Omental fat pad (tissue), 4 donors: Measurements from ENCODE around the gene PARP11. TPM values are rescaled to one million over a fixed set of nuclear protein-coding genes. Genes with fewer than 3 reads are reported as not detected.

Source experiments
- ATAC-seq: fragments of 150-250 bp; one replicate; pipeline ENCODE4 v1.9.1; 2016; ENCODE audit warnings: mild to moderate bottlenecking, moderate library complexity; ENCODE audit not compliant: low FRiP score
- DNase-seq: peaks from one replicate; pipeline ENCODE4 v3.0.0-alpha.2; 2019; ENCODE audit warnings: low spot score
- total RNA-seq, 4 donors: library from RNA; depleted of rRNA; stranded (reverse); fragments of >200 nt; gene quantifications; one replicate each; pipeline ENCODE4 v1.1.0, GENCODE V29; 2016
- TF ChIP-seq, protein P1 (sequence below), 3 donors: fragments of 450-650 bp; IDR thresholded peaks; one replicate each; pipeline ENCODE4 v1.5.1; 2016 to 2017; ENCODE audit warnings: antibody characterized with exemption in 3 of 3, mild to moderate bottlenecking in 3 of 3, moderate library complexity in 2 of 3

The PARP11 gene
- total RNA-seq, 4 donors from 2014 or later, result 4.0 to 14.8 (median 5.7) TPM

GRCh38 chr12:3828888-3829287, 44.3 kb downstream of the PARP11 start:
- ATAC-seq, result no peak
- DNase-seq, result no peak
- TF ChIP-seq, protein P1, sequence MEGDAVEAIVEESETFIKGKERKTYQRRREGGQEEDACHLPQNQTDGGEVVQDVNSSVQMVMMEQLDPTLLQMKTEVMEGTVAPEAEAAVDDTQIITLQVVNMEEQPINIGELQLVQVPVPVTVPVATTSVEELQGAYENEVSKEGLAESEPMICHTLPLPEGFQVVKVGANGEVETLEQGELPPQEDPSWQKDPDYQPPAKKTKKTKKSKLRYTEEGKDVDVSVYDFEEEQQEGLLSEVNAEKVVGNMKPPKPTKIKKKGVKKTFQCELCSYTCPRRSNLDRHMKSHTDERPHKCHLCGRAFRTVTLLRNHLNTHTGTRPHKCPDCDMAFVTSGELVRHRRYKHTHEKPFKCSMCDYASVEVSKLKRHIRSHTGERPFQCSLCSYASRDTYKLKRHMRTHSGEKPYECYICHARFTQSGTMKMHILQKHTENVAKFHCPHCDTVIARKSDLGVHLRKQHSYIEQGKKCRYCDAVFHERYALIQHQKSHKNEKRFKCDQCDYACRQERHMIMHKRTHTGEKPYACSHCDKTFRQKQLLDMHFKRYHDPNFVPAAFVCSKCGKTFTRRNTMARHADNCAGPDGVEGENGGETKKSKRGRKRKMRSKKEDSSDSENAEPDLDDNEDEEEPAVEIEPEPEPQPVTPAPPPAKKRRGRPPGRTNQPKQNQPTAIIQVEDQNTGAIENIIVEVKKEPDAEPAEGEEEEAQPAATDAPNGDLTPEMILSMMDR (IDR thresholded peaks at IDR 0.05), result no peak

DNA sequence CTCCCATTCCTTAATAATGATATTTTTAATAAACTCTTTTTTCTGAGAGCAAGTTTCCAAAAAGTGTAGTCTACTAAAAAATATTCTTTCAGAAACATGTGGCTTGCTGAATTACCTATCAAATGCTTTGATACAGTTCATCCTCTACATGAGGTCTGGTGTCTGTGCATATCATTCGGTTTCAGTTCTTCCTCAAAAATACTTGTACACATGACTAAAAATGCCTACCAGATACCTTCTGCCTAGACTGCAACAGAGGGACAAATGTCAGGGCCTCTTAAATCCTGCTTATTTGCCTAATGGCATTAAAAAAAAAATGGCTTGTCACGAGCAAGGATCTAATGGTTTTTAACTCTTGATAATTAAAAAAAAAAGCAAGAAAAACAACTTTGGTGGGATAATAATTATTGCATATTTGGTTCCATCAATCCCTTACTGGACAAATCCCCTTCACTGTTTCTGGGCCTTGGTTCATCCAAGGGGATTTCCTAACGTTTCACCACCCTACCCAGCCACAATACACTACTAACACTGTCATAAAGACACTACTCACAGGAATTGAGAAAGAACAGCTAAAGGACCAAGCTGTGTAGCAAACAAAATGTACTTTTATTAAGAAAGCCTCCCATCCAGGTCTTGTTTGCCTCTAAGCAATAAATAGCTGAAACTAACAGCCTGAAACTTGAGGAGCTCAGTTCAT, 45.7 kb downstream of the PARP11 start:
- no peak for DNase-seq
- TF ChIP-seq, protein P1 (IDR thresholded peaks at IDR 0.05), result no peak
- no peak for ATAC-seq

DNA sequence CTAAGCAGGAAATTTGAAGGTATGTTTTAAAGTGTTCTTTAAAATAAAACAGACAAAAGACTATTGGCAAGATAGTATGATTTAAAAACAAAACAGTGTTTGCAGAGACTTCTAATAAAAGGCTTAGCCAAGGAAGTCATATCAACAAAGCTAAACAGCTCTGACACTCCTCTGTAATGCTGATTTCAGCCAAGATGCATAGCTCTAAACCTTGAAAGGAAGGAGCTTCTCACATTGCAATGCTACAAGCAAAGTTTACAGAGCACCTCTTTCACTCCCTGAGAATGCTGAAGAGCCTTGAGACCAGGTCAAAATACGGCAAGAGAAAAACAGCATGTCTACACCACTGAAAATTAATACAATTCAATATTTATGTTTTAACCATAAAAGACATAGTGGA, 51.8 kb downstream of the PARP11 start:
- DNase-seq (no peak), ATAC-seq (no peak)
- TF ChIP-seq, protein P1 (IDR thresholded peaks at IDR 0.05), result no peak

GRCh38 chr12:3820122-3820521, 53.1 kb downstream of the PARP11 start:
- no peak for ATAC-seq
- TF ChIP-seq, protein P1 (IDR thresholded peaks at IDR 0.05), result no peak
- no peak for DNase-seq

DNA sequence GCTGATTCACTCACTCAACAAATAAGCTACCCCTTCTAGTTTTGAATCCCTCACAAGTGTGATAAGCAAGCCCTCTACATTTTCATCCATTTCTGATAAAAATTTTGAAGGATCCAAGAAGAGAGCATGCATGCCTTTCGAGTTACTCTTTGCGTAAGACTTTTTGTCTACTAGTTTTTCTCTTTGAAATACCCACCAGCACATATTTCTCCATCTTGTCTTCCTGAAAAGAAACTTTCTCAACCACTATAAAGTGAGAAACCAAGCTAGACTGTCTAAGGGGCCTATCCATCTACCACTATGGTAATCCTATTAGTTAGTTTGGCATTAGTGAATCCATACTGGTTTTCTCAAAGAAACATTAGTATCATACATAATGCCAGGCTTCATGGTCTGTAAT, 56.9 kb downstream of the PARP11 start:
- TF ChIP-seq, protein P1 (IDR thresholded peaks at IDR 0.05), result no peak
- DNase-seq (no peak), ATAC-seq (no peak)

DNA sequence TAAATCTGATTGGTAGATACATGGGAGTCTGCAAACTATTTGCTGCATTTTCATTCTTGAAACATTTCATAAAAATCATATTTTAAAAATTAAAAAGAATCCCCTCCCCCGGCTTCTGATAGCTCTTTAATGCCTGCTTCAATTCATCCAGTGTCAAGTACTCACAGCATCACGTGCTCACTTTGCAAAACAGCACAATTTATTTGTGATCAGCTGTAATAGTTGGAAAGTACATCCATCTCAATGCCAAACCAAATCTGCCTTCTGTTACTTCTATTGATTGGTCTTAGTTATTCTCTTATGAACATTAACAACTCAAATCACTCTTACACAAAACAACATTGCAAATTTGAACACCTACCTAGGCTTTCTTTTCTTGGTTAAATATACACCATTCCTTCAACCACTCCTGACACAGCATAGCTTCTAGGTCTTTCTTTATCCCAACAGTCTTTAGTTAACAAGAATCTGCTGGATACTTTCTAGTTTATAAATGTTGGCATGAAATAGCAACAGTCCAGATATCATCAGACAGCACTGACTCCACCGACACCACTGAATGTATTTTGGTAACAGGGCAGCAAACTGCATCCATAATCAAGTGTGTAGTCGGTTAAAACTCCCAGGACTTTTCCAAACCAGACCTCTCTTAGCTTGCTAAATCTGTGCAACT, 58.0 kb downstream of the PARP11 start:
- DNase-seq (no peak), ATAC-seq (no peak)
- TF ChIP-seq, protein P1 (IDR thresholded peaks at IDR 0.05), result no peak

GRCh38 chr12:3810540-3810939, 62.7 kb downstream of the PARP11 start:
- DNase-seq (no peak), ATAC-seq (no peak)
- TF ChIP-seq, protein P1 (IDR thresholded peaks at IDR 0.05), result no peak
